IPS-18c (cell line): ENCODE data around the gene PORCN.
"Not testable (repeated sequence)": the region's sequence is repeated elsewhere in the genome, so short reads cannot be mapped to it uniquely, and the experiment has no call there.

Source experiments
- H3K4me3 ChIP-seq: 2 replicates; pipeline ENCODE4 v1.7.0; 2013; ENCODE audit warnings: low read depth, mild to moderate bottlenecking, low read length, moderate library complexity; ENCODE audit not compliant: insufficient read depth
- H3K9me3 ChIP-seq: one replicate; pipeline ENCODE4 v1.6.1; 2013; ENCODE audit warnings: mild to moderate bottlenecking, low read length, moderate library complexity; ENCODE audit not compliant: control insufficient read depth, insufficient read depth

The PORCN gene

DNA sequence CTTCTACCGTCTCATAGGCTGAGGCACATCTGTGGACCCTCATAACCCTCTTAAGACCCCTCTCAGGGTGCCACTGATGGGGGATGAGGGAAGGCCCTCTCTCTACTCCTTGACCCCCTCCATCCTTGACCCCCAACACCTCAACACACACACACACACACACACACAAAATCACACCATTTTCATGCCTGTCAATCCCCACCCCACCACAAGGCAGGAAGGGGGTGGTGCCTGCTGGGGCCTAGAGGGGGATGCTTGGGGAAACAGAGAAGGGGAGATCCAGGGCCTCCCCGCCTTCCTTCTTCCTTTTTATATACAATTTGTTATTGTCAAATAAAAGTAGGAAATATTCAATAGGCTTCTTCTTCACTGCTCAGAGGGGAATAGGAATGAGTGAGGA lies 11.7 kb downstream of the PORCN start:
- Histone ChIP-seq H3K4me3 (no peak overlapping the region; the same call in 1 of the 2 replicates), H3K9me3 (peaks cover 10% of the 10 kb centered on the region)

DNA sequence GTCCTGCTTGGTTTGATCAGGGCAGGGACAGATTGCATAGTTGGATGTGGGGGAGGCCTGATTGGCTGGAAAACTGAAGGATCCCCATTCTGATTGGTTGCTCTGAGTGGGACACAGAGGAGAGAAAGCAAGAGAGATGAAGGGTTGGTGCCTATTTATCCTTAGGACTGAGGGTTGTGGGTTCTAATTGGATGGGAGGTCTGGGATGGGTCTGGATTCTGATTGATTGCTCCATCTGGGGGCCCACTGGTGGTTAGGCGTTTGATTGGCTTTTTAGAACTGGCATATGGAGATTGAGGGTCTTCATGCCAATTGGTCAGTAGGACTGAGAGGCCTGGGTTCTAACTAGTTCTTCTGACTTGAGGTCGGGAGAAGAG lies 12.2 kb downstream of the PORCN start:
- peaks cover 10% of the 10 kb centered on the region for H3K9me3 ChIP-seq
- H3K4me3 ChIP-seq, result peak overlapping the region; percentile 76; the same call in 1 of the 2 replicates

DNA sequence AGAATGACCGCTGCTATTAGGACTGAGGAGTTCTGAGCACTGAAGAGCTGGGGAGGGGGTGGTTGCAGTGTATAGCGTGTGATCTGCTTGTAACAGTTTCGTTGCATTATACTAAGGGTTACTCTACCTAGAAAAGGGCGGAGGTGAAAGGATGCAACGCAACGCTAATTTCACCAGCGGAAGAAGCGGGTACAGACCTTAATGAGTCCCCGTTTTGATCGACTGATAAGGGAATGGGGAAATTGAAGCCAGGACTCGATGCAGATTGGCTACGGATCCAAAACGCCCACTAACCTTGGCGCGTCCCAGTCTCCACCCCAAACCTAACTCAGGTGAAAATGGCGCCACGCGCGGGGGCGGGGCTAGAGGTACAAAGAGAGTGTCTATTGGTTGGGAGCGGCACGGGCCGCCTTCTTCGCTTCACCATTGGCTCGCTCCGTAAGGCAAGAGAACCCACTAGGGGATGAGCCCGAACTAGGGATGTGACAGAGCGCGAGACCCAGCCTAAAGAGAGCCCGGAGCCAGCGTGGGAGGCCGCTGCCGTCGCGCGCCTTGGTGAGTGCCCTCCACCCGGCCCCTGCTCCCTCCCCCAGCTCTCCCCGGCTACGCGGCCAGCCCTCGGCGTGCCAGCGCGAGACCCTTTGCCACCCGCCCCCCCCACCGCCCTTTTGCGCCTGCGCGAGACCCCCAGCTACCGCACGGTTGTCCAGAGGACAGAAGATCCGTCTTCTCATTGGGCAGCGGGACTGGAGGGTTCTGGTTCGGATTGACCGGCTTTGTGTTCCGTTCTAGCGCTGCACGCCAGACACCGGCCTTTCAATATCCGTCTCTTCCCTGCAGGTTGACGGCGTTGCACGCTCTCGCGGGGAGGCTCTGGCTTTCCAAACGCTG lies 12.8 kb downstream of the PORCN start, which contains the start of gene EBP:
Gene EBP (plus strand): TSS at position 456 of the 891 bp plus-strand sequence. CDS start 1,964 bp downstream, outside the sequence.
- Histone ChIP-seq H3K4me3 (peak within 1 kb of the TSS; percentile 76), H3K9me3 (peaks cover 10% of the 10 kb centered on the region)

DNA sequence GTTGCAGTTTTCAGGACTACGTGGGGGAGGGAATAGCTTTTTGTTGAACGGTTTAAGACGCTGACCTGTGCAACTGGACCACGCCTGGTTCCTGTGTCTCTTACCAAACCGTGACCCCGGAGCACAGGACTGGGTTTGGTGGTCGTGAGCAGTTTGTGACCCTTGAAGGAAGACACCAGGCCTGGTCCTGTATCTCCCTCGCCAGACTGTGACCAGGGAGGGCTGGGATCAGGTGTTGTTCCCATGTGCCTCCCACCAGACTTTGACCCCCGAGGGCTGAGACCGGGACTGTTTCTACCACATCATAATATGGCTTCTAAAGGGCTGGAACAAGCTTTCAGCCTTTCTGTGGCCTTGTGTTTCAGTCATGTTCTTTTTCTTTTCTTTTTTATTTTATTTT lies 13.5 kb downstream of the PORCN start:
- Histone ChIP-seq H3K4me3 (peak overlapping the region; percentile 76), H3K9me3 (peaks cover 11% of the 10 kb centered on the region)

DNA sequence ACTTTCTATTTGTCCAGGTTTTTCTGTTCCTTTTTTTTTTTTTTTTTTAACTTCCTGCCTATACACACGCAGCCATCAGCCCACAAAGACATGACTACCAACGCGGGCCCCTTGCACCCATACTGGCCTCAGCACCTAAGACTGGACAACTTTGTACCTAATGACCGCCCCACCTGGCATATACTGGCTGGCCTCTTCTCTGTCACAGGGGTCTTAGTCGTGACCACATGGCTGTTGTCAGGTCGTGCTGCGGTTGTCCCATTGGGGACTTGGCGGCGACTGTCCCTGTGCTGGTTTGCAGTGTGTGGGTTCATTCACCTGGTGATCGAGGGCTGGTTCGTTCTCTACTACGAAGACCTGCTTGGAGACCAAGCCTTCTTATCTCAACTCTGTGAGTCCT lies 14.9 kb downstream of the PORCN start:
- no peak overlapping the region for H3K4me3 ChIP-seq
- peaks cover 17% of the 10 kb centered on the region for H3K9me3 ChIP-seq

DNA sequence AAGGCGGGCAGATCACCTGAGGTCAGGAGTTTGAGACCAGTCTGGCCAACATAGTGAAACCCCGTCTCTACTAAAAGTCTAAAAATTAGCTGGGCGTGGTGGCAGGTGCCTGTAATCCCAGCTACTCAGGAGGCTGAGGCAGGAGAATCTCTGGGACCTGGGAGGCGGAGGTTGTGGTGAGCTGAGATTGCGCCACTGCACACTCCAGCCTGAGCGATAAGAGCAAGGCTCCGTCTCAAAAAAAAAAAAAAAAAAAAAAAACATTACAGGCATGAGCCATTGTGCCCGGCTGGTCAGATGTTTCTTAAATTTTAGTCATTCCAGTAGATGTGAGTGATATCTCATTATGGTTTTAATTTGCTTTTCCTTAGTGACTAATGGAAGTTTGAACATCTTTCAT lies 17.1 kb downstream of the PORCN start:
- H3K9me3 ChIP-seq, result peaks cover 14% of the 10 kb centered on the region
- H3K4me3 ChIP-seq, result not testable (repeated sequence)

DNA sequence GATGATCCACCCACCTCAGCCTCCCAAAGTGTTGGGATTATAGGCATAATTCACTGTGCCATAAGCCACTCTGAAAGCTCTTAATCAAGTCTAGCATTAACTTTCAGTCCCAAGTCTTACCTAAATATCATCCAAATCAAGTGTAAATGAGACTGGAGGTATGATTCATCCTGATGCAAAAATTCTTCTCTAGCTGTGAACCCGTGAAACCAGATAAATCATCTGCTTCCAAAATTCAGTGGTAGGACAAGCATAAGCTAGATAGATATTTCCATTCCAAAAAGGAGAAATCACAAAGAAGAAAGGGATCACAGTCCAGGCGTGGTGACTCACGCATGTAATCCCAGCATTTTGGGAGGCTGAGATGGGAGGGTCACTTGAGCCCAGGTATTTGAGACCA lies 21.9 kb downstream of the PORCN start:
- H3K9me3 ChIP-seq, result peaks cover 6% of the 10 kb centered on the region
- no peak overlapping the region; the same call in 1 of the 2 replicates for H3K4me3 ChIP-seq

DNA sequence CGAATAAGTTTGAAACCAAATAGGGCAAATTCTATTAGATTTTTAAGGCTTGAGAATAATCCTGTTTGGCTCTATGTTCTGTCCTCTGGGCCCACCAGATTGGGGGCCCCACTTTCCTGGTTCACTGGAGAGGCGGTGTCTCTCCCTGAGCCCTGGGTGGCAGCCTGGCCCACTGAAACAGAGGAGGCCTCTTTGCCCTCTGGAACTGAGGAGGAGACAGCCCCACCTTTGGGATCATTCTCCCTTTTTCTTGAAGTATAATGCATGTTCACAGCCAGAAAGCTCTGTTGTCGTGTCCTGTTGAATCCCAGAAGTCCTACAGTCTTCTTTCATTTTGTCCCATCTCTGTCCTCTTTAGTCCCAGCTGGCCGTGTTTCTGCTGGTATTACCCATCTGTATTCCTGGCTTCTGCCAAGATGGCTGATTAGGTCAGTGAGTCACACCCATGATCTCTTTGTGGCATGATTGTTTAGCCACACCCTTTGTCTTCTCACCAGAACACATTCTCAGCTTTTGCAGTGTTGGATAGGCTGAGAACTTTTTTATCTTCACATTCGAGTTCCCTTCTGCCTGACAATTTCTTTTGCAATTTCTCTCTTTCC lies 22.7 kb downstream of the PORCN start:
- H3K4me3 ChIP-seq, result no peak overlapping the region
- peaks cover 6% of the 10 kb centered on the region for H3K9me3 ChIP-seq

DNA sequence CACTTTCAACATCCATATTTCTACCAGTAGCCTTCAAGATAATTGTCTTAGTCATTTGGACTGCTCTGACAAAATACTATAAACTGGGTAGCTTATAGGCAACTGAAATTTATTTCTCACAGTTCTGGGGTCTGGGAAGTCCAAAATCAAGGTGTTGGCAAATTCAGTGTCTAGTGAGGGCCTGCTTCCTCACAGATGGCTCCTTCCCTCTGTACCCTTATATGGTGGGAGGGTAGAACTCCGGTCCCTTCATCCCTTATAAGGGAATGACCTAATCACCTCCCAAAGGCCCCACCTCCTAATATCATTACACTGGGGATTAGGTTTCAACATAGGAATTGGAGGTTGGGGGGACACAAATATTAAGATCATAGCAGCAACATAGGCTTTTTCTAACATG lies 23.4 kb downstream of the PORCN start:
- no peak overlapping the region for H3K4me3 ChIP-seq
- peaks cover 6% of the 10 kb centered on the region for H3K9me3 ChIP-seq

DNA sequence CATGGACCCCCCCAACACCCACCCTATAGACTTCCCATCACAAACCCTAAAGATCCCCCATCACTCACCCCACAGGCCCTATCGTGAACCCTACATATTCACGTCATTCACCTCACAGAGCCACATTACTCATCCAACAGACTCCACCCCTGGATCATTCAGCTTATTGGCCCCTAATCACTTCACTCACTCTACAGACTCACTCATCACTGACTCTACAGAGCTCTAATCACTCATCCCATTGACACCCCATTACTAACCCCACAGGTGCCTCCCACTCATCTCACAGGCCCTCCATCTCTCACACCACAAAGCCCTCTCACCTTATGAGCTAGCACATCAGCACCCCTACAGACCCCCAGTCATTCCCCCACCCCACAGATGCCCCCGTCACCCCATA lies 24.4 kb downstream of the PORCN start:
- H3K4me3 ChIP-seq, result no peak overlapping the region
- peaks cover 2% of the 10 kb centered on the region for H3K9me3 ChIP-seq

DNA sequence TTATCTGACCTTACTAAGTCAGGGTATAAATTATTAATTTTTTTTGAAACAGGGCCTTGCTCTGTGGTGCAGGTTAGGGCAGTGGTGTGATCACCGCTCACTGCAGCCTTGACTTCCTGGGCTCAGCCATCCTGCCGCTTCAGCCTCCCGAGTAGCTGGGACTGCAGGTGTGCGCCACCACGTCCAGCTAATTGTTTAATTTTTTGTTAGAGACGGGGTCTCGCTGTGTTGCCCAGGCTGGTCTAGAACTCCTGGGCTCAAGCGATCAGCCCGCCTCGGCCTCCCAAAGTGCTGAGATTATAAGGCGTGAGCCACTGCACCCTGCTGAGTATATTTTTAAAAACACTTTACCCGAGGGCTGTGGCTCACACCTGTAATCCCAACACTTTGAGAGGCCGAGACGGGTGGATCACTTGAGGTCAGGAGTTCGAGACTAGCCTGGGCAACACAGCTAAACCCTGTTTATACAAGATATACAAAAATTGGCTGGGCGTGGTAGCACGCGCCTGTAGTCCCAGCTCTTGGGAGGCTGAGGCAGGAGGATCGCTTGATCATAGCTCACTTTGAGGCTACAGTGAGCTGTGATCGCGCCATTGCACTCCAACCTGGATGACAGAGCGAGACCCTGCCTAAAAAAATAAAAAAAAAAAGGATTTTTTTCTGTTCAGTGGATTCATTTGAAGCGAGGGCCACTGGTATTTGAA lies 30.0 kb downstream of the PORCN start:
- Histone ChIP-seq H3K9me3 (no peaks in the 10 kb centered on the region), H3K4me3 (no peak overlapping the region)

DNA sequence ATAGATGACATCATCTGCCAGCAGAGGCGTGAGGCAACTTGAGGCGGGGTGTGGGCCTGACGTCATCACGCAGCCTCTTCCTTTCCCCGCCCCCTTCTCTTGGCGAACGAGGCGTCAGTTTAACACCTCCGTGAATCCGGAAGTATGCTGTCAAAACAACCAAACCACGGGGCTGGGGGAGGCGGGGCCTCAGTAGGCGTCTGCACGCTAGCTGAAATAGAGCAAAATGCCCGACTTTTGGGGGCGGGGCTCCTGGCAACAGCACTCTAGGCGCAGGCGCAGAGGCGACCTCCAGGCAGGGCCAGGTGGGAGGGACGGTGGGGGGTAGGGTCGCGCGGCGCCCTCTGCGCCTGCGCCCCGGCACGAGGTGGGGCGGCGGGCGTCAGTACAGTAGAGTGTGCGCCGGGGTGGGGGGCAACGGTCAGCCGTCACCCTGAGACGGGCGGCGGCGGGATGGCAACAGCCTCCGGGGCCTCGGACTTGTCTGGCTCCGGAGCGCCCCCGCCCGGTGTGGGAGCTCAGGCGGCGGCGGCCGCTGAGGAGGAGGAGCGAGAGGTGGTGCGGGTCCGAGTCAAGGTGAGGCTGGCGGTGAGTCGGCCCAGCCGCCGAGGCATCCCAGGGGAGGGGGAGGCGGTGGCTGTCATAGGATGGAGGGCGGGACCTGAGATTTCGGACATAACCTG lies 30.7 kb downstream of the PORCN start, which contains the start of gene TBC1D25:
Gene TBC1D25 (plus strand): TSS at position 370 of the 683 bp plus-strand sequence. CDS start 84 bp downstream, at position 454.
- peak within 1 kb of the TSS; percentile 74 for H3K4me3 ChIP-seq
- H3K9me3 ChIP-seq, result no peaks in the 10 kb centered on the region

DNA sequence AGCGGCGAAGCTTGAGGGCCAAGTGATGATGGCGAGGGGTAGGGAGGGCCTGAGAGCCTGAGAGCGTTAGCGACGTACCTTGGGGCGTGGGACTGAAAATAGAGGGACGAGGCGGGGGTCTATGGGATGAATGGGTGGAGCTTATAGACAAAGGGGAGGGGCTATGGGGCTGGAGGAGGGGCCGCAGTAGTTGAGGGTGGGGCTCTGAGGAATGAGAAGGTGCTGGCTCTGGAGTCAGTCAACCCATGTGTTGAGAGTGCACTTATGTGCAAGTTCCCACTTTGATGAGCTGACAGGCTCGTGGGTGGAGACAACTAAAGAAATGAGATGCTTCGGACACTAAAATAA lies 31.2 kb downstream of the PORCN start:
- peak overlapping the region; percentile 74 for H3K4me3 ChIP-seq
- no peaks in the 10 kb centered on the region for H3K9me3 ChIP-seq

DNA sequence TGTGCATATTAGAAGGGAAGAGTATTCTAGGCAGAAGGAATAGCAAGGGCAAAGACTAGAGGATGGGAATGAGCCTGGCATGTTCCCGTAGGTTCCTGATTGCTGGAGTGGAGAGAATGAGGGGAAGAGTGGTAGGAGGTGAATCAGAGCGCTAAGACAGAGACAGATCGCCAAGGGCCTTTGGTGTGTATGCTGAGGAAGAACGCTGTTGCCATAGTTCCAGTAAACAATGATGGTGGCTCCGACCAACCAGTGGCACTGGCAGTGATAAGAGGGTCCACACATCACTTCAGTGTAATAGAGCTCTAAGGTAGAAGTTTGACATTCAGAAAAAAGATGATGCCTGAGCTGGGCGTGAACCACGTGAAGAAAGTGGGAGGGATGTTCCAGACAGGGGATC lies 31.7 kb downstream of the PORCN start:
- H3K4me3 ChIP-seq, result peak overlapping the region; percentile 74
- no peaks in the 10 kb centered on the region for H3K9me3 ChIP-seq

DNA sequence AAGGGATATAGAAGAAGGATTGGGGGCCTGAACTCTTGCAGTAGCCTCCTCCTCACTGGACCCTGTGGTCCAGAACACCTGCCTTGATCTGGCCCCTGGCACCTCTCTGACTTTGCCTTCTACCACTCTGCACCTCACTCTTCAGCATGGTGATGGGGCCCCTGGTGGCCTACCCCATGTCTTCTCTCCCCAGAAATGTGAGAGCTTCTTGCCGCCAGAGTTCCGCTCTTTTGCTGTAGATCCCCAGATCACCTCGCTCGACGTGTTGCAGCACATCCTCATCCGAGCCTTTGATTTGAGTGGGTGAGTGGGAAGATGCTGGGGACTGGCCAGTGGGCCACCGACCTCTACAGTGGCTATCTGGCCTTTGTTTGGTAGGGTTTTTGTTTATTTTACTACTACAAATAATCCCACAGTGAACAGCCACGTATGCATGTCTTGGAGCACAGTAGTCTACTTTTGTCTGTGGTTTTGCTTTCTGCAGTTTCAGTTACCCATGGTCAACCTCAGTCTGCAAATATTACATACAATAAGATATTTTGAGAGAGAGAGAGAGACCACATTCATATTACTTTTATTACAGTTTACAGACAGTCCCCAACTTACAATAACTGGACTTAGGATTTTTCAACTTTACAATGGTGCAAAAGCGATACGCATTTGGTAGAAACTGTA lies 32.5 kb downstream of the PORCN start:
- H3K9me3 ChIP-seq, result no peaks in the 10 kb centered on the region
- H3K4me3 ChIP-seq, result no peak overlapping the region

DNA sequence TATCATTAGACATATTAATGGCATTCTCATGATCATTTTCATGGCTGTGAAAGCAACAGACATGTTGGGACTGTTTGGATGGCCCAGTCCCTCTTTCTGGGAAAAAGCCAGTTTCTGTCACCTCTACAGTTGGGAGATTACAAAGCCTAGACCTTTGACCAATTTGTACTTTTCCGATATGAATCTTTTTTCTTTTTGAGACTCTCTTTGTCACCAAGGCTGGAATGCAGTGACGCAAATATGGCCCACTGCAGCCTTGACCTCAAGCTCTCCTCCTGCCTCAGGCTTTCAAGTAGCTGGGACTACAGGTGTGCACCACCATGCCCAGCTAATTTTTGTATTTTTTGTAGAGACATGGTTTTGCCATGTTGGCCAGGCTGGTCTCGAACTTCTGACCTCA lies 40.1 kb downstream of the PORCN start:
- Histone ChIP-seq H3K9me3 (peaks cover 2% of the 10 kb centered on the region), H3K4me3 (no peak overlapping the region)
